Neural progenitor cell (in vitro differentiated cells): ENCODE results near the gene INO80E. TPM values are rescaled to one million over a fixed set of nuclear protein-coding genes. Genes with fewer than 3 reads are reported as not detected.

Experiments used
- DNase-seq: peaks from one replicate; pipeline ENCODE4 v3.0.0-alpha.2; 2016; ENCODE audit warnings: low spot score
- H2AFZ ChIP-seq: fragments of 200-600 bp; sonication (generic); replicated peaks from 2 replicates; pipeline ENCODE4 v1.6.1; 2016; ENCODE audit warnings: antibody characterized with exemption
- H3F3A ChIP-seq: fragments of 200-600 bp; sonication (generic); 2 replicates; pipeline ENCODE4 v1.6.1; 2016; ENCODE audit warnings: antibody characterized with exemption, low read depth
- H3K27ac ChIP-seq: fragments of 200-600 bp; sonication (generic); 2 replicates; pipeline ENCODE4 v1.5.1; 2016; ENCODE audit warnings: mild to moderate bottlenecking
- H3K27me3 ChIP-seq: fragments of 200-600 bp; sonication (generic); 2 replicates; pipeline ENCODE4 v1.6.1; 2016; ENCODE audit warnings: mild to moderate bottlenecking, moderate library complexity
- H3K36me3 ChIP-seq: fragments of 200-600 bp; sonication (generic); 2 replicates; pipeline ENCODE4 v1.5.1; 2016
- H3K4me1 ChIP-seq: fragments of 200-600 bp; sonication (generic); 2 replicates; pipeline ENCODE4 v1.6.1; 2016; ENCODE audit warnings: mixed run types
- H3K4me2 ChIP-seq: fragments of 200-600 bp; sonication (generic); 2 replicates; pipeline ENCODE4 v1.6.1; 2016
- H3K4me3 ChIP-seq: fragments of 200-600 bp; sonication (generic); 2 replicates; pipeline ENCODE4 v1.5.1; 2016
- H3K79me2 ChIP-seq: fragments of 200-600 bp; sonication (generic); 2 replicates; pipeline ENCODE4 v1.6.1; 2016; ENCODE audit warnings: low read depth
- H3K9ac ChIP-seq: fragments of 200-600 bp; sonication (generic); 2 replicates; pipeline ENCODE4 v1.6.1; 2016
- H3K9me3 ChIP-seq: fragments of 200-600 bp; sonication (generic); 2 replicates; pipeline ENCODE4 v1.5.1; 2016; ENCODE audit warnings: low read depth
- H4K20me1 ChIP-seq: fragments of 200-600 bp; sonication (generic); 2 replicates; pipeline ENCODE4 v1.6.1; 2016; ENCODE audit warnings: low read depth
- H3K27ac Mint-ChIP-seq: 3 replicates; pipeline ENCODE4 v1.8.0; 2021; ENCODE audit warnings: mixed read lengths
- H3K27me3 Mint-ChIP-seq: 2 replicates; pipeline ENCODE4 v1.8.0; 2022; ENCODE audit warnings: low read depth, mild to moderate bottlenecking, inconsistent platforms, moderate library complexity, mixed read lengths; ENCODE audit not compliant: insufficient read depth
- H3K36me3 Mint-ChIP-seq: 3 replicates; pipeline ENCODE4 v1.8.0; 2021; ENCODE audit warnings: mixed read lengths
- H3K4me1 Mint-ChIP-seq: 3 replicates; pipeline ENCODE4 v1.8.0; 2021; ENCODE audit warnings: mixed read lengths
- H3K4me3 Mint-ChIP-seq: 3 replicates; pipeline ENCODE4 v1.8.0; 2021; ENCODE audit warnings: mild to moderate bottlenecking, moderate library complexity, mixed read lengths
- H3K9me3 Mint-ChIP-seq: 3 replicates; pipeline ENCODE4 v1.8.0; 2020; ENCODE audit warnings: mixed read lengths
- EZH2 ChIP-seq: fragments of 200-600 bp; sonication (generic); IDR thresholded peaks from 2 replicates; pipeline ENCODE4 v1.6.1; 2017; ENCODE audit warnings: antibody characterized with exemption, mild to moderate bottlenecking, moderate library complexity
- total RNA-seq: library from RNA; depleted of rRNA; stranded (reverse); fragments of >200 nt; gene quantifications from 2 replicates; pipeline ENCODE4 v1.2.3, GENCODE V29; 2015; ENCODE audit warnings: low replicate concordance
- TF ChIP-seq, protein P1 (sequence below): fragments of 200-600 bp; sonication (generic); IDR thresholded peaks from 2 replicates; pipeline ENCODE4 v1.5.1; 2017; ENCODE audit warnings: antibody characterized with exemption, mild to moderate bottlenecking

Gene INO80E
- total RNA-seq, 1 donor from 2014 or later: 129 TPM

DNA sequence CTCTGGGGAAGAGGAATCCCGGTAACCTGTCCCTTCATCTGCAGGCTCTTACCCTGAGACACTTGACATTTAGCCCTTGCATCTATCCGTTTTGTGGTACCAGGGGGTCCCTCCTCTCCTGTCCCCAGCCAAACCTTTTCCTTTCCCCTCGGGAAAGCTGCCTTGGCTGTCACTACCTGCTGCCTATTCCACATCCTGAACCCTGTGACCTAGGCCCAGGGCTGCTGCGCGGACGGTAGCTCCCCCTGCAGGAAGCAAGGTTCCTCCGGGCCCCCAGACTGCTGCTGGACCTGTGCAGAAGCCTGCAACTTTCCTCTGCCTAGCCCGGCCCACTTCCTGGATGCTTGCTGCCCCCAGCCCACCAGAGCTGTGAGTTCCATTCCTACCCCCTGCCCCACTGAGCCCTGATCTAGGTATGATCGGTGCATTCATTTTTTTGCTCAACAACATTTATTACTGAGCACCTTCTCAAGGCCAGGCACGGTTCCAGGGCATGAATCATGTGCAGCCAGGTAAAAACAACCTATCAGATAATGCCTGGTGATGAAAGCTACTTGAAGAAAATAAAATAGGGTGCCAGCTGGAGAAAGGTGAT lies 59.0 kb downstream of the INO80E start:
- peak; percentile 79 for DNase-seq
- TF ChIP-seq, protein P1, sequence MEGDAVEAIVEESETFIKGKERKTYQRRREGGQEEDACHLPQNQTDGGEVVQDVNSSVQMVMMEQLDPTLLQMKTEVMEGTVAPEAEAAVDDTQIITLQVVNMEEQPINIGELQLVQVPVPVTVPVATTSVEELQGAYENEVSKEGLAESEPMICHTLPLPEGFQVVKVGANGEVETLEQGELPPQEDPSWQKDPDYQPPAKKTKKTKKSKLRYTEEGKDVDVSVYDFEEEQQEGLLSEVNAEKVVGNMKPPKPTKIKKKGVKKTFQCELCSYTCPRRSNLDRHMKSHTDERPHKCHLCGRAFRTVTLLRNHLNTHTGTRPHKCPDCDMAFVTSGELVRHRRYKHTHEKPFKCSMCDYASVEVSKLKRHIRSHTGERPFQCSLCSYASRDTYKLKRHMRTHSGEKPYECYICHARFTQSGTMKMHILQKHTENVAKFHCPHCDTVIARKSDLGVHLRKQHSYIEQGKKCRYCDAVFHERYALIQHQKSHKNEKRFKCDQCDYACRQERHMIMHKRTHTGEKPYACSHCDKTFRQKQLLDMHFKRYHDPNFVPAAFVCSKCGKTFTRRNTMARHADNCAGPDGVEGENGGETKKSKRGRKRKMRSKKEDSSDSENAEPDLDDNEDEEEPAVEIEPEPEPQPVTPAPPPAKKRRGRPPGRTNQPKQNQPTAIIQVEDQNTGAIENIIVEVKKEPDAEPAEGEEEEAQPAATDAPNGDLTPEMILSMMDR: peak; percentile 78
- no peak for TF ChIP-seq EZH2
- H3K4me3 Mint-ChIP-seq: peak overlapping the region; percentile 88
- Histone ChIP-seq H4K20me1 (no peaks in the 10 kb centered on the region), H3K79me2 (no peaks in the 10 kb centered on the region), H3K9me3 (no peaks in the 10 kb centered on the region), H3K27me3 (no peaks in the 10 kb centered on the region), H3K9ac (no peak overlapping the region), H3K27ac (no peak overlapping the region), H2AFZ (no peak overlapping the region), H3K4me1 (peaks cover 5% of the 10 kb centered on the region), H3K4me2 (no peak overlapping the region), H3K4me3 (no peak overlapping the region), H3K36me3 (no peaks in the 10 kb centered on the region), H3F3A (peaks cover 27% of the 10 kb centered on the region)
- H3K27ac Mint-ChIP-seq: peak overlapping the region; percentile 53
- peaks cover 26% of the 10 kb centered on the region for H3K4me1 Mint-ChIP-seq
- H3K36me3 Mint-ChIP-seq: peaks cover 7% of the 10 kb centered on the region
- peaks cover 5% of the 10 kb centered on the region for H3K27me3 Mint-ChIP-seq
- H3K9me3 Mint-ChIP-seq: no peaks in the 10 kb centered on the region

Other genes with a start within 250 kb of the INO80E start
- gene ZG16, start 218.0 kb upstream of the INO80E start, total RNA-seq: not detected in 2 replicates
- gene KIF22, start 205.5 kb upstream of the INO80E start, total RNA-seq: 173 and 275 TPM in 2 replicates
- 120 and 220 TPM in 2 replicates for gene MAZ, start 189.7 kb upstream of the INO80E start, total RNA-seq
- gene PRRT2, start 184.0 kb upstream of the INO80E start, total RNA-seq: 23.5 and 71.4 TPM in 2 replicates
- 47.2 and 88.3 TPM in 2 replicates for gene PAGR1, start 180.1 kb upstream of the INO80E start, total RNA-seq
- 2.4 and 4.4 TPM in 2 replicates for gene MVP, start 175.8 kb upstream of the INO80E start, total RNA-seq
- 21.0 and 61.7 TPM in 2 replicates for gene CDIPT, start 133.0 kb upstream of the INO80E start, total RNA-seq
- gene SEZ6L2, start 96.7 kb upstream of the INO80E start, total RNA-seq: 11.7 and 31.5 TPM in 2 replicates
- gene ASPHD1, start 95.8 kb upstream of the INO80E start, total RNA-seq: 0.97 and 4.5 TPM in 2 replicates
- gene KCTD13, start 70.0 kb upstream of the INO80E start, total RNA-seq: 3.9 and 12.0 TPM in 2 replicates
- 50.7 and 123 TPM in 2 replicates for gene TMEM219, start 34.2 kb upstream of the INO80E start, total RNA-seq
- 13.8 and 49.9 TPM in 2 replicates for gene TAOK2, start 22.4 kb upstream of the INO80E start, total RNA-seq
- 4.7 and 14.1 TPM in 2 replicates for gene HIRIP3, start 624 bp upstream of the INO80E start, total RNA-seq
- gene DOC2A, start 14.8 kb downstream of the INO80E start, total RNA-seq: 3.1 and 8.1 TPM in 2 replicates
- gene C16orf92, start 27.0 kb downstream of the INO80E start, total RNA-seq: not detected in 2 replicates
- gene TLCD3B, start 35.0 kb downstream of the INO80E start, total RNA-seq: 2.4 and 9.0 TPM in 2 replicates
- 469 and 981 TPM in 2 replicates for gene ALDOA, start 69.5 kb downstream of the INO80E start, total RNA-seq
- gene PPP4C, start 79.8 kb downstream of the INO80E start, total RNA-seq: 93.3 and 166 TPM in 2 replicates
- gene TBX6, start 95.7 kb downstream of the INO80E start, total RNA-seq: 0.39 and 2.8 TPM in 2 replicates
- 6.8 and 30.7 TPM in 2 replicates for gene YPEL3, start 100.0 kb downstream of the INO80E start, total RNA-seq
- gene GDPD3, start 117.3 kb downstream of the INO80E start, total RNA-seq: 0.12 and 0.13 TPM in 2 replicates
- 20.9 and 41.1 TPM in 2 replicates for gene MAPK3, start 127.0 kb downstream of the INO80E start, total RNA-seq
- gene CORO1A, start 187.4 kb downstream of the INO80E start, total RNA-seq: 9.4 and 10.6 TPM in 2 replicates
- 90.4 and 133 TPM in 2 replicates for gene BOLA2B, start 197.4 kb downstream of the INO80E start, total RNA-seq
- gene SLX1A, start 197.6 kb downstream of the INO80E start, total RNA-seq: 10.4 and 31.7 TPM in 2 replicates
- 6.2 and 8.5 TPM in 2 replicates for gene SULT1A3, start 203.0 kb downstream of the INO80E start, total RNA-seq